HCT116 (cell line): ENCODE data around the gene LZTS3.

Experiments used
- CBX3 ChIP-seq: IDR thresholded peaks from 2 replicates; pipeline ENCODE4 v1.6.1; 2012; ENCODE audit warnings: low read depth
- CTCF ChIP-seq, 3 experiments: fragments of 200-600 bp in 1 of 3; sonication (generic) in 1 of 3; IDR thresholded peaks in 2 of 3; conservative IDR thresholded peaks in 1 of 3; 2 replicates each; pipeline ENCODE4 v1.5.1; 2012 to 2017; ENCODE audit warnings: low read depth in 2 of 3, low read length in 2 of 3, antibody characterized with exemption in 1 of 3, borderline replicate concordance in 1 of 3, control low read depth in 1 of 3, mild to moderate bottlenecking in 1 of 3, mixed read lengths in 1 of 3, mixed run types in 1 of 3, moderate library complexity in 1 of 3; ENCODE audit not compliant: insufficient read depth in 1 of 3
- EZH2 ChIP-seq: fragments of 200-600 bp; sonication (generic); IDR thresholded peaks from 2 replicates; pipeline ENCODE4 v1.6.1; 2017; ENCODE audit warnings: antibody characterized with exemption, mixed run types
- POLR2A ChIP-seq: IDR thresholded peaks from 2 replicates; pipeline ENCODE4 v1.7.0; 2011; ENCODE audit warnings: borderline replicate concordance; ENCODE audit not compliant: insufficient read depth, insufficient read length; ENCODE audit errors: extremely low read depth
- POLR2AphosphoS5 ChIP-seq: IDR thresholded peaks from 2 replicates; pipeline ENCODE4 v1.6.1; 2011; ENCODE audit warnings: mild to moderate bottlenecking, low read depth, low read length, moderate library complexity
- YY1 ChIP-seq: IDR thresholded peaks from 2 replicates; pipeline ENCODE4 v1.6.1; 2011; ENCODE audit warnings: low read length, low read depth, moderate library complexity, mild to moderate bottlenecking; ENCODE audit not compliant: insufficient replicate concordance; ENCODE audit errors: extremely low read depth
- ZNF274 ChIP-seq: fragments of 200-500 bp; sonication (Bioruptor generic); IDR thresholded peaks from 2 replicates; pipeline ENCODE4 v1.6.1; 2014; ENCODE audit warnings: mild to moderate bottlenecking, low read depth, low read length, inconsistent platforms

DNA sequence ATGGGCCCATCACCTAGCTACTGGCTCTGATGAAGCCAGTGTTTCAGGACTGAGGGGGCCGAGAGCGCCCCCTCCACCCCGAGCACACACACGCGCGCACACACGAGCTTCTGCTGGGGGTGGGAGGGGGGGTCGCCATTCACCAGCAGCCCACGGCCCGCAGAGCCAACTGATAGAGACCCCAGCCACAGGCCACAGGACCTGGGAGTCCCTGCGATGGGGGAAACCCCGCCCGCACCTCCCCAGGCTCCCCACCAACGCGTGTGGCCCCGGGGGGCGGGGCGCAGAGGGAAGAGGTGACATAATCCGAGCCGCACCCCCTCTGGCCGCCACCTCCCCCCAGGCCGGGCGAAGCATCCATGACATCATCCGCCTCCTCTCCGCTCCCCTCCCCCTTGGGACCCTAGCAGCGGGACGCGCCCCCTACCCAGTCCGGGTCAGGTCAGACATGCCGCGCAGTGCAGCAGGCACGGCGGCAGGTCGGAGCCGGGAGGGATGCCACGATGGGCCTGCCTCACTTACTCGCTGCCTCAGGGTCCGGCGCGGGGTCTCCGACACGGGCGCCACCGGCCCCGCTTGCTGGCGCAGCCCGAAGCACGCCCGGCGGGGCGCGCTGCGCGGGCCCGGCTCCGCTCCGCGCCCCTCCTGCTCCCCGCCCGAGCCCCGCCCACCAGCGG lies at the start of gene LZTS3:
- no peak for TF ChIP-seq POLR2A
- TF ChIP-seq ZNF274: no peak
- no peak for TF ChIP-seq CTCF (IDR thresholded peaks at IDR 0.05 in 2 of 3, conservative IDR thresholded peaks at IDR 0.05 in 1 of 3; ENCODE audit: borderline replicate concordance in 1 of 3, insufficient read depth in 1 of 3, low read depth in 2 of 3, low read length in 2 of 3)
- no peak for TF ChIP-seq YY1
- TF ChIP-seq CBX3: no peak
- peak; percentile 50; the same call in 1 of the 2 replicates for TF ChIP-seq POLR2AphosphoS5
- no peak for TF ChIP-seq EZH2
